Head of caudate nucleus (tissue), 42 donors: ENCODE data around the gene PDE4D.

ENCODE experiments used
- DNase-seq, 42 donors: peaks; one replicate each; pipeline versions ENCODE4 v3.0.0 to v3.0.0-alpha.2; 2020 to 2021; ENCODE audit warnings: mixed read lengths in 7 of 42
- intact Hi-C: fragments of 100-400 bp; cut with DNase I; formaldehyde crosslinking; loops from one replicate; pipeline ENCODE4 v1.15.0; 2022

Gene PDE4D

GRCh38 chr5:59648949-59649921, 244.3 kb downstream of the PDE4D start:
- no peak for DNase-seq

GRCh38 chr5:59648038-59648831, 245.3 kb downstream of the PDE4D start:
- DNase-seq, result no peak
- intact Hi-C loops, result no loop called here

More at GRCh38 chr5:59648949-59649921, 244.3 kb downstream of the PDE4D start:
- intact Hi-C loops, result no loop called here

GRCh38 chr5:59645380-59645779, 248.1 kb downstream of the PDE4D start:
- DNase-seq, result no peak
- intact Hi-C loops, result no loop called here

- peak in 3 of 42 donors; percentile 17 to 48 (median 37) for DNase-seq
- intact Hi-C loops, result no loop called here
Observed at GRCh38 chr5:59640411-59640810, 253.1 kb downstream of the PDE4D start.

GRCh38 chr5:59637884-59638580, 255.5 kb downstream of the PDE4D start:
- DNase-seq, result no peak
- intact Hi-C loops, result no loop called here

GRCh38 chr5:59629561-59629960, 264.0 kb downstream of the PDE4D start:
- intact Hi-C loops, result no loop called here
- DNase-seq, result no peak

GRCh38 chr5:59628062-59628828, 265.3 kb downstream of the PDE4D start:
- intact Hi-C loops, result no loop called here
- DNase-seq, result no peak

GRCh38 chr5:59624898-59625297, 268.6 kb downstream of the PDE4D start:
- intact Hi-C loops, result no loop called here
- DNase-seq, result no peak

GRCh38 chr5:59622848-59623247, 270.7 kb downstream of the PDE4D start:
- intact Hi-C loops, result no loop called here
- DNase-seq, result no peak

GRCh38 chr5:59621477-59621876, 272.0 kb downstream of the PDE4D start:
- intact Hi-C loops, result no loop called here

GRCh38 chr5:59620535-59621212, 272.9 kb downstream of the PDE4D start:
- DNase-seq, result no peak
- intact Hi-C loops, result no loop called here

More at GRCh38 chr5:59621477-59621876, 272.0 kb downstream of the PDE4D start:
- no peak for DNase-seq

- intact Hi-C loops, result no loop called here
Observed at GRCh38 chr5:59618644-59619043, 274.9 kb downstream of the PDE4D start.

GRCh38 chr5:59617186-59617771, 276.2 kb downstream of the PDE4D start:
- no peak for DNase-seq
- intact Hi-C loops, result no loop called here

More at GRCh38 chr5:59618644-59619043, 274.9 kb downstream of the PDE4D start:
- no peak for DNase-seq

GRCh38 chr5:59616413-59616812, 277.1 kb downstream of the PDE4D start:
- DNase-seq, result no peak
- intact Hi-C loops, result no loop called here

GRCh38 chr5:59615272-59615671, 278.3 kb downstream of the PDE4D start:
- intact Hi-C loops, result no loop called here

GRCh38 chr5:59609501-59610265, 283.8 kb downstream of the PDE4D start:
- DNase-seq, result no peak
- intact Hi-C loops, result no loop called here

More at GRCh38 chr5:59615272-59615671, 278.3 kb downstream of the PDE4D start:
- no peak for DNase-seq

GRCh38 chr5:59608745-59609144, 284.8 kb downstream of the PDE4D start:
- DNase-seq, result no peak
- intact Hi-C loops, result no loop called here
